NCI-H446 (cell line): ENCODE measurements around the gene SHC4.

ENCODE experiments used
- DNase-seq, 2 experiments: peaks; one replicate each; lab custom pipeline; 2025; lab: John Stamatoyannopoulos, UW

The SHC4 gene

DNA sequence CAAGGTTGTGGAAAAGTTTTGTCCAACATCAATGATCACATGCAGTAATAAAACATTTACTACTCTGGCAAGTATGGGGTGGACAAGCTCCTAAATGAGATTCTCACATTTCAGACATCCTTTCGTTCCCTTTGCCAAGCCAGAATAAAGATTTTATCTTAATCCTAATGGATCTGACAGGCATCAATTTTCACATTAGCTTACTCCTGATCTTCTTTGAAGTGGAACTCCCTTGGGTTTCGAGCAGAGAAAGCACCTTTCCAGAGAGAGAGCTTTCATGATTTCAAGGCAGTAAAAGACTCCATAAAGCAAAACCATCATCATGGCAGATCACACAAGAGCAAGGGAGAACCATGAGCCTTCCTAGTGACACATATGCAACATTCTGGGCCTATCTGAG, 113.1 kb downstream of the SHC4 start:
- DNase-seq: no peak

DNA sequence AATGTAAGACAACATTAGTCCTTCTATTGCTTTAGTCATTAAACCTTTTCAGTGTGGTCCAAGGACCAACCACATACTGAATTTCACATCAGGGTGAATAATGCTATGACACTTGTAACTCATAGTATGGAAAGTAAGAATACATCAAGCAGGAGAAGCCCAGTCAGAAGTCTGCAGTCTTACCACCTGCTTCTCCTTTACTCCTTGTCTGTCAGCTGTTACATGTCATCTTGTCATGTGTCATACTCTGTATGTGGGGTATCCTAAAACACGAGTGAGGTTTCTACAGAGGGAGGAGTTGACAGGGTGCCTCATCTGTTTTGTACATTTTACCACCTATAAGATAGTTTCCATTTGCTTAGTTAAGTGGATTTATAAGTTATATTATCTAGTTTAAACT, 118.6 kb downstream of the SHC4 start:
- DNase-seq: no peak

DNA sequence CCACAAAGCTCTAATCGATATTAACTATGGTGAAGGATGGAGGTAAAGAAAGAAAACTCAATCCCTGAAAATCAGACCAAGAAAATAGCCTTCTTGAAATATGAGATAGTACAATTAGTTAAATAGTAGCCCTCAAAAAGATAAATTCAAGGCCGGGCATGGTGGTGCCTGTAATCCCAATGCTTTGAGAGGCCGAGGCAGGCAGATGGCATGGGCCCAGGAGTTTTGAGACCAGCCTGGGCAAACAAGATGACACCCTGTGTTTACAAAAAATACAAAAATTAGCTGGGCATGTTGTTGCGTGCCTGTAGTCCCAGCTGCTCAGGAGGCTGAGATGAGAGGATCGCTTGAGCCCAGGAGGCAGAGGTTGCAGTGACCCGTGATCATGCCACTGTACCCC, 121.2 kb downstream of the SHC4 start:
- peak; percentile 60 to 75 for DNase-seq

DNA sequence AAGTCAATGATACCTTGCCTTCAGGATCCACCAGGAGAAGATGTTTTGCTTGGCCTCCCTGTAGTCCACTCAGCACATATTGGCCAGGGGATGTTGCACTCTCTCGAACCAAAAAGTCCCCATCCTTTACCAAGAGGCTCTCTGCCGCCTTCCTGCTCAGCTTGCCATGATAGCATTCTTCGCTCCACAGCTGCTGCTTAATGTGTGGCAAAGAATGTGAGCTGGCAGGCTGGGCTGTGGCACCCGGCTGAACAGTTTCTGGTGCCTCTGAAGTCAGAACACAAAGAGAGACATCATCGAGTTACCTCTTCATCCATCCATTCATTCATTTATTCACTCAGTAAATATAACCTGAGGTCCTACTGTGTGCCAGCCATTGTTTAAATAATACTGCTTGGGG, 129.0 kb downstream of the SHC4 start:
- DNase-seq: no peak

DNA sequence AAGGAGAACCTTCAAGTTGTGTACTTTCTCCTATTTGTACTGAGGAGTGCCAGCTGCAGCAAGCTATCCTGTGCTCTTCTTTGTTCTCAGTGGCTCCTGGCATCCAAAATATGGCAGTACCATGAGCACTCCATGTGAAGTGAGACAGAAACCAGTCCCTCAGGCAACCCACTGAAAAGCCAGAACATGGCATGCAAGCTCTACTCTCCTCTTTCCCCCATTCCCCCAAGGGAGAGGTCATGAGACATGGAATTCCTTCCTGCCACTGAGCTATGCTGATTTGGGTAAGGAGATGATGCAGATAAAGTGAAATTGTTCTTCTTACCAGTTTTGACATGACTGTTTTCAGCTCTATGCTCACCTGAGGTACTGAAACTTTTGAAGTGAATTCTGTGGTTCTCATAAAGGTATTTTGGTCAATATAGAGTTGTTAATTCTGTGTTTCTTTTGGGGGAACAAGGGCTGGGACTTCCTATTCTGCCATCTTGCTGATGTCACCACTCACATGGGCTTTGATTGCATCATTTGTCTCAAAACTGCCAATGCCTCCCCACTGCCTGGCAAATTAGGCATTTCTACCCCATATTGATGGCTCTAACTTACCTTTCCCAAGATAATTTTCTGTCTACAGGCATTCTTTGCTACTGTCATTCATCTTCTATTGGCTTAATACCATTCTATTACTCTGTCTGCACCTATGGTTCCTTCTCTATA, 130.0 kb downstream of the SHC4 start:
- DNase-seq: no peak

DNA sequence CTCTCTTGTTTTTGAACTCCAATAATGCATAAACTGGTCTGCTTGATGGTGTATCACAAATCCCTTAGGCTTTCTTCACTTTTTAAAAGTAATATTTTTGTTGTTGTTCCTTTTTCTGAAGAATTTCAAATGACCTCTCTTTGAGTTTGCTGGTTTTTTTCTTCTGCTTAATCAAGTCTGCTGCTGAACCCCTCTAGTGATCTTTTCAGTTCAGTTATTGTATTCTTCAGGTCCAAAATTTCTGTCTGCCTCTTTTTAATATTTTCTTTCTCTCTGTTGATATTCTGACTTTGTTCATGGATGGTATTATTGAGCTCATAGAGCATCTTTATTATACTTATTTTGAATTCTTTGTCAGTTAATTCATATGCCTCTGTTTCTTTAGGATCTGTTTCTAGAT, 131.1 kb downstream of the SHC4 start:
- no peak for DNase-seq

DNA sequence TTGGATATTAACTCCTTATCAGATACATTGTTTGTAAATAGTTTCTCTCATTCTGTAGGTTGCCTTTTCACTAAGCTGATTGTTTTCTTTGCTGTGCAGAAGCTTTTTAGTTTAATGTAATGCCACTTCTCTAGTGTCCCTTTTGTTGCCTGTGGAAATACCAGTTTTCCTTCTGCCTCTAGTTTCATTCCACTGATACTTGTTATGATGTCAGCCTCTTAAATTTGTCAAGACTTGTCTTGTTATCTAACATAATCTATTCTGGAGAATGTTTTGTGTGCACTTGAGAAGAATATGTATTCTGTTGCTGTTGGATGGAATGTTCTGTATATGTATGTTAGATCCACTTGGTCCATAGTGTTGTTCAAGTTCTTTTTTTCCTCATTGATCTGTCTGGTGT, 134.8 kb downstream of the SHC4 start:
- DNase-seq: no peak

DNA sequence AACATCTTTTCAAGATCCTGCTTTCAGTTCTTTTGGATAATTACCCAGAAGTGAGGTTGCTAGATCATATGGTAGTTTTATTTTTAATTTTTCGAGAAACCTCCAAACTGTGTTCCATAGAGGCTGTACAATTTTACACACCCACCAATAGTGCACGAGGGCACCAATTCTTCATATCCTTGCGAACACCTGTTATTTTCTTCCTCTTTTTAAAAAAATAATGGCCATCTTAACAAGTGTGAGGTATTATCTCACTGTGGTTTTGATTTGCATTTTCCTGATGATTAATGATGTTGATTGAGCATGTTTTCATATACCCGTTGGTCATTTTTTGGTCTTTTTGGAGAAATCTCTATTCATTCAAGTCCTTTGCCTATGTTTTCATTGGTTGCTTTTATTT, 135.2 kb downstream of the SHC4 start:
- no peak for DNase-seq

DNA sequence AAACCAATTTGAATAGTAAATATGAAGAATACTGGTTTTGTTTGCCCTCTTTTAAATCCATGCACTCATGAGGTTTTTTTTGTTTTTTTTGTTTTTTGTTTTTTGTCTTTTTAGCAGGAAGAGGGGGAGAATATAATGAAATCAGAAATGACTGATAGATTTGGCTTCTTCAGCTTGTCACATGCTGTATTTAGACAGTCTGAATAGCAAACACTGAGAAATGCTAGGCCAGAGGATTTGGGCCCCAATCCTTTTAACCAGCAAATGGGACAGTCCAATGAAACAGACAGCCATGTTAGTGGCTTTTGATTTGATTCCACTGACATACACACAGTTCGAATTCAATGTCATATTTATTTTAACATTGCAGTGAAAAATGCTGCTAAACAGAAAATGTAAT, 138.6 kb downstream of the SHC4 start:
- no peak for DNase-seq

DNA sequence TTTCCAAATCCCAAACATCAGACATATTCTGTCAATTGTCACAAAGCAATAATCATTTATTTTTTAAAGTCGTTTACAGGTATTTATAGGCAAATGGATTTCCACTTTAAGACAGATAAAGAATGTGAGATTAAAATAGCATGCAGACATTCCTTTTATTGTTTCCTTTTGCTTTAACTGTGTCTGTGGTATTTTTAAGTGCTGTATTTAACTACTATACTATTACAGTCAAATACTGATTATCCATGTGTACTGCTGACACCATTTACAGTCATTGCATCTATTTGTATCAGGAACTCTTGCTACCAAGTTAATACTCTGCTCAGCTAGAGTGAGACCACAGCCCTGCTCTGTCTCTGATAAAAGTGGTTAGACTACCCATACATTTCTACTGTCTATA, 140.0 kb downstream of the SHC4 start:
- no peak for DNase-seq

DNA sequence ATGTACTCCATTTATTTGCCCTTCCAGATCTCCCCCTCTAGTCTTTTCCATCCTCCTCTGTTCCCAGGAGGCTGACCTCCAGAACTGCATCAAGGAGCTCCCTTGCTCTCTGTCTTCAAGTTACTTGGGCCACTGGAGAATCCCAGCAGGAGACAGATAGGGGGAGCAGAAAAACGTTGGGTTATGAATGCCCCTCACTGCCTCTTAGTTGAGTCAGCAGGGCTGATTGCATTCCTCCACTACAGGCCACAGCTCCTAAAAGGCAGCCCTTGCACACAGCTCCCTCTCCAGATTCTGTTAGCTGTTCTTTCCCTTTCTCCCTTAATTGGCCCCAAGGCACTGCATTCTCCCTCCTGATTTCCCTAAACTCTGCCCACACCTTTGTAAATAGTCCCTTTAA, 140.5 kb downstream of the SHC4 start:
- no peak for DNase-seq

DNA sequence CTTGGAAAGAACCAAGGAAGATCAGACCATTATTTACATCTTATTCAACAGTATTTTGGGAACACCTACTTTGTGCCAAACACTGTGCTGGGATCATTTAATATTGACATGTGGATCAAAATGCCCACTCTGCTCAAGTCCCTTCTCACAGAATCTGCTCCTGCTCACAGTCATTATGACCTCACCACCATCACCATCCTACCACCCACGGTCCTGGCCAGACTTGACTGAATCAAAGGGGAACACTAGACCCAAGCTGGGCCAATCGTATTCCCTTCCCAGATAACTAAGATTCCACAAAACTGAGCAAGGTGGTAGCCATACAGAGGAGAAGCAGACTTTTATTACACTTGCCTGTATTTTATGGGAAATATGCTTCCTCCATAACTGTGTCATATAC, 149.4 kb downstream of the SHC4 start:
- no peak for DNase-seq

DNA sequence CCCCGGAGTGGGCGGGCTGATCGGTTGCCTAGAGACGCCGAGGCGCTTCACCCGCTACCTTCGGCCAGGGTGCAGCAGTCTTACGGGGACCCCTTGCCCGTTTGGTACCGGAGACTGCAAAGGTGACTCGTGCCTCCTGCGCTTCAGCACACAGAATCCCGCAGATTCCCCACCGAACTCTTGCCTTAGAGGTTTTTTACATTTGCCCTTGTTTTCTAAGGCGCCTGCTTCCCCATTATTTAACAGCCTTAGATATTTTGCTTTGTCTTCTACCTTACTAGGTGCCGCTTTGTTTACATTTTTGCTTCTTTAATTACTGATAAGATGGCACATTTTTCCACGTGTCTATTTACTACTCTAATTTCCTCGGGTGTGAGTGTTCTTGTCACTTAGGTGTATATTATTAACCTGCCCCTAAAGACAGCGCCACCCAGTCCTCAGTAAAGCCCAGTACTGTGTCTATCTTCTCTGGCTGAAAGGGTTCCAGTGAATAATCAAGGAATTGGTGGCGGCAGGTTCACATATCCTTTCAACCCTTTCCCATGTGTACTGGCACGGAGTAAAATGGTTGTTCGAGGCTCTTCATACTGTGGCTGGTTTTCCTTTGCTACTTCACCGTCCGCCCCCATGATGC, 152.3 kb downstream of the SHC4 start:
- no peak for DNase-seq

DNA sequence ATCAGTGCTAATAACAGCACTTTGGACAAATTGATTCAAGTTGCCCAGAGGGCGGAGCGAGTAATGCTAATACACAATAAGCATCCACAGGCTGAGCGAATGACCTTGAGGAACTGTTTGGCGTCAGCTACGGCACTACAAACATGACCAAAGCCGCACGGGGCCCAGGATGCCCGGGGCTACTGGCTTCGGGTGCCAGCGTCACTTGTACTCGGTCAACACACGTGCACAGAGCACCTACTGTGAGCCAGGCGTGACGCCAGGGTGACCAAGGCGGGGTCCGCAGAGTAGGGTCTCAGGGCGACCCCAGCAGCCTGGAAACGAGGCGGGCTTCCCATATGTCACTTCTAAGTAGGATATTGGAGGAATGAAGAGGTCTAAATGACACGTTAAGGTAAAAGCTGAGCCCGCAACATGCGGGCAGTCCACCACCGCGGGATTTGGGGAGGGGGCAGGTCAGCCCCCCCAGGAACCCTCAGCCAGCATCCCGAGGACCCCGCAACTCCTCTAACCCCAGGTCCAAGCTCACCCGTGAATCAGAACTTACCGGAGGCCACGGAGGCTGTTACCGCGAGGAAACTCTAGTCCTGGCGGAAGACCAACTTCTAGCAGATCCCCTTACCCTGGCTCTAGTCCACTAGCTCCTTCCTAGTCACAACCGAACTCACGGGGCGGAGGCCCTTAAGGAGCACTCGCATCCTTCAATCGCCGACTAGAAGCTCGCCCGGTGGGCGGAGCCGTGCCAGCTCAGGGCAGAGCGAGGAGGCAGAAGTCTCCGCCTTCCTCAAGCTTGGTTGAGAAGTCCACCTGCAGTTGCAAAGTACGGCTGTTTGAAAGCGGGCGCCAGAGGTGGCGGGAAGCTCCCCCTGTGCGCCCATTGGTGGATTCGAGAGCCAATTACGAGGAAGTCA, 153.1 kb downstream of the SHC4 start, which contains the start of gene CEP152:
Gene CEP152, minus strand, starts transcription at position 656 of the 911 bp plus-strand sequence. CDS start 5,420 bp downstream, outside the sequence.
- peak; percentile 96 to 99 for DNase-seq

DNA sequence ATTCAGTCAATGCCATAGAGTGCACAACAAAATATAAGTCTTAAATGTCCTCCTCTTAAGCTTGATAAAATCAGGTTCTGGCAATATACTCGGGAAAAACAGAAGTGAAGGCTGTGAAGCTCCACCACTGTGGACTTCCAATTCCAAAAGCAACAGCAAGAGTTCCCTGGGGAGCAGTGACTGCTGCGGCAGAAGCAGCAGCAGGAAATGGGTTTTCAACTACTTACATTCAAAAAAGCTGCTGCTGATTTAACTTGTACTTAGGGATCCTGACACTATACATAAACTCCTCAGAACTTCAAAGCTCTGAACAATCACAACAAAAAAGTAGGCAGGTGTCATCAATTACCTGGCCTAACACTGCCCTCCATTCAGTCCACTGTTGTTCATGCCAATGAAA, 157.6 kb downstream of the SHC4 start:
- peak in 1 of 2 experiments; percentile 34 for DNase-seq

DNA sequence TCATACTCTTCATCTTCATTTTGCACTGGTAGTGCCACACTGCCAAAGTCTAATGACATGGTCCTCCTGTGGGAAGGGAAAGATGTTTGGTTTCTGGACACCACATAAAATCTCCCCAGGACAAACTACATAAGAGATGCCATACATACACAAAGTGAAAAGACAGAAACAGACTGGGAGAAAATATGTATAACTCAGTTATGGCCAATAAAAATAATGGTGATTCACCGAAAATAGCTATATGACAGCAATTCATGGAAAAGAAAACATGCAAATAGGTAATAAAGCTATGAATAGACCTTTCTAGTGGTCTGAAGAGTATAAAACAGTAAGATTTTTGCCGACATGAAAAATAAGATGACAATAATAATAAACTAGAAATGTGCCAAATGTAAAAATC, 158.1 kb downstream of the SHC4 start:
- no peak for DNase-seq

DNA sequence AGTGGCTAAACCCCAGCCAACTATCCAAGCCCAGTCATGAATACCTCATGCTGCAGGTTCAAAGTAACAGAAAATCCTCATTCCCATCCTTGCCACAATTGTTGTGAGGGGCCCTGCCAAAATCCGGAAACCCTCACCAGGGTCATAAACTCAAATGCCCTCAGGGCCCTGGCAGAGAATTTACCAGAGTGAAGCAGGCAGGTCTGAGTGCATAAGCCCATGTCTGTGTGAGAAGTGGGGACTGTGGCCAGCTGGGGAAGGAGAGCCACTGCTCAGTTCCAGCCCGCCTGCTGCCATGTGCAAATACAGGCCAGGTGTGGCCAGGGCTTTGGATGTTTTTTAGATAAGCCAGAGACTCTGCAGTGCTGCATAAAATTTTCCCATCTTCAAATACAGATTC, 159.8 kb downstream of the SHC4 start:
- no peak for DNase-seq

DNA sequence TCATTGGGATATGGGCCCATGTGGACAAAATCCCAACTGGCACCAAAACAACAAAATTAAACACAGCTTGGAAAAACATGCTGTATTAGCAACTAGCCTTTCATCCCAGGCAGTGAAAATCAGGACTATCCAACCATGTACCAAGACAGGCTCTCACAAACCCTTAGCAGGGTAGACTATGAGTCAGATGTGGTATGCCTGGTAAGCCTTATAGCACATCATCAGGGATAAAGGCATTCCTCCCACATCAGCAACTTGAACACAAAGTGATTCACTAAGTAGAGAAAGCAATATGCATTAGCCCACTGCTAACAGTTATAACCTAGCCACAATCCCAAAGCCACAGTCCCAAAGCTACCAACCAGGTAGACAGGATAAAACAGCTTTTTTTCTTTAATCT, 160.9 kb downstream of the SHC4 start:
- DNase-seq: no peak

DNA sequence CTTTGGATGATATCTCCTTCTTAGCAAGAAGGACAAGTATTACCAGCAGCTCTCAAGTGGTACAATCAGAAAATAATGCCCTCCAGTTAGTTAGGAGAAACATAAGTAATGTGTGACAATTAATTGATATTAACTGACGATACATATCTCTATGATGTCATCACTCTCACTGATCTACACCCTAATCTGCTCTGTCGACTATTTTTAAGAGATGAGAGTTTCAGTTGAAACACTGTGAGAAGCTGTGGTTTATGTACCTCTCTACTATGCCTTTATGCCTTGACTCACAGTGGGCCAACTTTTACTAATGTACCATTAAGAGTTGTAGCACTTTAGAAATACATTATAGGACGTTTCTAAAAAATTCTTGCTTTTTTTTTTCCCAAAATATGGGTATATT, 161.5 kb downstream of the SHC4 start:
- no peak for DNase-seq

DNA sequence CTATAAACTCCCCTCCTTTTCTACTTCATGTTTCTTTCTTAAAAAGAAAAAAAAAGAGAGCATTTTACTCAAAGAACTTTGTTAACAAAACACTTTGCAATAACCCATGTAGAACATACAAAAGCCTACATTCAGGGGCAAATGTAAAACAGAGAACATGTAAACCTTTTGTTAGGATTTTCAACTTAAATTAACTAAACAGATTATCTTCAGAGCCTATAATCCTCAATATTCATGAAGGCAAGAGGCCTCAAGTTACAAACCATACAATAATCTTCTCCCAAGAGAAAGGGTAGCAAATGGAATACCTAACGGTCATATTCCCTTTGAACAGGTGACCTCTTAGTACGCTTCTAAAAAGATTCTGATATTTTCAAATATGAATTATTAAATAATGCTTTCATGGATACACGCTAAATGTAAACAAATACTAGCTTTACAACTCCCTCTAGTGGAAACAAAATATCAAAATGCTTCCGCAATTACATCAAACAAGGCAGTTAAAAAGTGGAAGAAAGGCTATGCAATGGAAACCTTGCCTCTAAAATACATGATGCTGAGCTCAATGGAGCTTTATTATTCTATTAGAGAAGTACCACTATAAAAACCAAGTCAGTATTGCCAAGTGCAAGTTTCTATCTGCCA, 162.8 kb downstream of the SHC4 start:
- peak in 1 of 2 experiments; percentile 14 for DNase-seq

DNA sequence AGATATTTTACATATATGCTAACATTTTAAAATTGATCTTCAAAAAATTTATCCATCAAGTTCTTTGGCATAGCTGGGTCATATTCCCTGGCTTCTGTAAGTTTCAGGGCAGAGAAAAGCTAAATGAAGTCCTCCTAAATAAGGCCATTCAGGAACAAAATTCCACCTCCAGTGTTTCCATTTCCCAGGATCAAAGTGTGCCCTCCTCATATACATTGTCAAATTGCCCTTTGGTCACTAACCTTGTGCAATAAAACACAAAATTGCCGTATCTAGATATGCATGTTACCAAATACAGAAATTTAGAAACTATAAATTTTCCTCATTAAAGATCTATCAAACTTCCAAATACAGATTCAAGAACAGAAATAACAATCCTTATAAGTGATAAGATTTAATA, 163.5 kb downstream of the SHC4 start:
- no peak for DNase-seq

DNA sequence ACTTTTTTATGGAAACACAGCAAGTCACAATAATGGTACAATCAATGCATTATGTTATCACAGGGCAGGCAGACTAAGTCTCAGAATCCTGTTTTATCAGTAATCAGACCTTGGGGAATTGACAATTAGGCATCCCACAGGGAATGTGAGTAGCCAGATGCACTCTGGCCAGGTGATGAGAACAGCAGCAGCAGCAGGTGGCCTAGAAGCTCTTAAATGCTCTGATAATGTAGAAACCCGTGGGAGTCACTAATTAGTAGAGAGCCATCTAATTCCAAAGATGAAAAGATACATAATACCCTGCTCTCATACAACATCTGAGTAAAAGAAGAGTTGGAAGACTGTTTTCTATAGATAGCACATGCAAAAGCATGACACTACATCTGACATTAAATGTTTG, 165.4 kb downstream of the SHC4 start:
- no peak for DNase-seq
